GM23338 (cell line): ENCODE results near the gene EVC.

Experiments
- EZH2 ChIP-seq: fragments of 200-600 bp; sonication (generic); IDR thresholded peaks from one replicate; pipeline ENCODE4 v1.8.0; 2017; ENCODE audit warnings: antibody characterized with exemption, mild to moderate bottlenecking, low read depth; ENCODE audit not compliant: unreplicated experiment
- REST ChIP-seq: IDR thresholded peaks from one replicate; pipeline ENCODE4 v1.6.1; 2018; ENCODE audit warnings: antibody characterized with exemption; ENCODE audit not compliant: unreplicated experiment

DNA sequence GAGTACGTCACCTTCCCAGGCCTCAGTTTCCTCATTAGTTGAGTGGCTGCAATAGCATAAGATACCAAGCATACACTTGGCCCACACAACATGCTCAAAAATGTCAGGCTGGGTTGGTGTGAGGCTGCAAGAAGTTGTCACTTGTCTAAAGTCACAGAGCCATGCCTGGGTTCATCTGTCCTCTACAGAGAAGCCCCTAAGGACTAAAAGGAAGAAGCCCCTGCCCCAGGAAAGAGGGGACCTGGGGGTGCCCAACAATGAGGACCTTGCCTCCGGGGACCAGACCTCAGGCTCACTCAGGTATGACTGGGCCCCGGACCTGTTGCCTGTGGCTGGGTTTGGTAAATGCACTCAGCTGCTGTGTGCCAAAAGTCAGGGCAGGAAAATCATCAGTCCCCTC, 99.2 kb downstream of the EVC start:
- TF ChIP-seq EZH2 (no peak), REST (no peak)
